ENCODE measurements around the gene MEN1.
"Not testable (repeated sequence)": the region's sequence is repeated elsewhere in the genome, so short reads cannot be mapped to it uniquely, and the experiment has no call there.

MEN1 gene

DNA sequence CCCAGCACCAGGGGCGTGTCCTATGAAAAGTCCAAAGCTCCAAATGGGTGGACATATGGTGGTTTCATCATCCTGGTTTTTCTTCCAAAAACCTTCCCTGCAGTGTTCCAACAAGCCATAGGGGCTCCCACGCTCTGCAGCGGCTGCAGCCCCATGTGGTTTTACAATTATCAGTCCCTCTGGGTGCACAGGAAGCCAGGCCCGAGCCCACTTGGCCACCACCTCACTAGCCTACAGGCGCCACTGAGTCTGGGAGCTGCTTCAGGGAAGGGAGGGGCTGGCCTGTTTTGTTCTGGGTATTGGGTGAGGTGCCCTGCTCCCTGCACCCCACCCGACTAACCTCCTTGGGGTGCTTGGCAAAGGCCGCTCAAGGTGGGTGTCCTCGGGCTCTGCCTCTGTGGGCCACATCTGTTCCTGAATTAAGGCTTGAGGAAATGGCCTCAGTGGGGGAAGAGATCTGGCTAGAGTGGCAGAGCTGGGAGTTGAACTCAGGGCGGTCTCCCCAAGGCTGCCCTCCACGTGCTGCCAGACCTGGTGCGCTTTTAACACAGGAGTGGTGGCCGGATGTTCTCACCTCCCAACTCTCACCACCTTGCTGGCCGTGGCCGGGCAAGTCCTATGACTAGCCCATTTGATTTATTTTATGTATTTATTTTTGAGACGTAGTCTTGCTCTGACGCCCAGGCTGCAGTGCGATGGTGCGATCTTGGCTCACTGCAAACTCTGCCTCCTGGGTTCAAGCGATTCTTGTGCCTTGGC, 39.4 kb upstream of the MEN1 start:
- H3K9me3 ChIP-seq (ENCODE audit: control insufficient read depth, insufficient read depth, low read length), result no peaks in the 10 kb centered on the region
- no peak overlapping the region for H3K9ac ChIP-seq (ENCODE audit: low read depth, low read length)
- H3K4me1 ChIP-seq (ENCODE audit: insufficient read depth, low read length), result peaks cover 19% of the 10 kb centered on the region
- no peaks in the 10 kb centered on the region for H3K36me3 ChIP-seq (ENCODE audit: insufficient read depth, low read length)

DNA sequence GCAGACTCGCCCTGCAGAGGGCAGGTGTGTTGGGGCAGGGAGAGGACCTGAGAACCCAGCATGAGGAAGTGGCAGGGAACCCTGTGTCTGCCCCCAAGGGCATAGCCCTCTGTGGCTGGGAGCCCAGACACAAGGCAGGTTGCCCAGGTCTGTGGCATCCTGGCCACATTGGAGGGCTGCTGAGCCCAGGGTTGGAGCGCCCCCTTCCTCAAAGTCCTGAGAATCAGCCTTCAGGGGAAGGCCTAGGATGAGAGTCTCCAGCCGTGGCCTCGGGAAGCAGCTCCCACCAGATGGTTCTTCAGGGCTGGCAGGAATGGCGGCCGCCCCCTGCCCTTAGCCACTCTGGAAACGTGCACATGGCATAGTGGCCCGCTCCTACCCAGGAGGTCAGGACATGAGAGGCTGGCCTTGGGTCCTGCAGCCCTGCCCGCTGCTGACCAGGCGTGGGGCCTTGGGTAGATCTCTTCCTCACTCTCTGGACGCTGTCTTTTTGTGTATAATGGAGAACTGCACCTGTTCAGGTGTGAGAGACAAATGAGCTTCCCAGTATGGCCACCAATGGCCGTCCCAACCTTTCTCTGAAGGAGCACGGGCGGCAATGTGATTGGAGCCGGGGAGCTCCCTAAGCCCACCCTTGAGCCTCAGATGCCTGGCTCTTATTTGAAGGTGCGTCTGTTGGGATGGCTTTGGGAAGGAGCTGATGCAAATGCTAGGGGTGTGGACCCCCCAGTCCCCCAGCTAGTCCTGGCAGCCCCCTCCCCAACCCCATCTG, 38.7 kb upstream of the MEN1 start:
- Histone ChIP-seq H3K9ac (ENCODE audit: low read depth, low read length) (no peak overlapping the region), H3K4me1 (ENCODE audit: insufficient read depth, low read length) (peaks cover 14% of the 10 kb centered on the region), H3K9me3 (ENCODE audit: control insufficient read depth, insufficient read depth, low read length) (no peaks in the 10 kb centered on the region), H3K36me3 (ENCODE audit: insufficient read depth, low read length) (no peaks in the 10 kb centered on the region)

DNA sequence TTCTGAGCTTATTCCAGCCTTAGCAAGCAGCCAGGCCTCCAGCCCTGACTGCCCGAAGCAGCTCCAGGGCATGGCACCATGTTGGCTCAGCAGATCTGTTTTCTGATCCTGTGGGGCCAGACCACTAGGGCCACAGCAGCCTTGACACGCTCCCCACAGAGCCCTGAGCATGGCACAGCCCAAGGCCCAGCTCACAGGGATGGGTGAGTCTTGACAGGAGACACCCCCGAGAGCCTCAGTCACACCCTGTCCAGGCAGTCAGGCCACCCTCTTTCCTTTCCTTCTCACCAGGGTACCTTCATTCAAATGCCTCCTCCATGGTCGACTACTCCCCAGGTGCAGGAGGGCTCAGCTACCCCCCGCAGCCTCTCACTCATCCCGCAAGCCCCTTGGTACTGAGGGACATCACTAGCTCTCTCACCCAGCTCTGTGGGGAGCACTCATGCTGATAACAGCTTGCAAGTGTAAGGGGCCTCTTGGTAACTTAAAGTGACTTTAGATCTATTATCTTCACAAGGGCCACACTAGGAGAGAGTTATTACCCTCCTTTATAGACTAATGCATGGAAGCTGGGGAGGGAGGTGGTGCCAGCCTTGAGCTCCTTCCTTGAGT, 38.0 kb upstream of the MEN1 start:
- Histone ChIP-seq H3K4me1 (ENCODE audit: insufficient read depth, low read length) (peaks cover 16% of the 10 kb centered on the region), H3K36me3 (ENCODE audit: insufficient read depth, low read length) (no peaks in the 10 kb centered on the region), H3K9me3 (ENCODE audit: control insufficient read depth, insufficient read depth, low read length) (no peaks in the 10 kb centered on the region), H3K9ac (ENCODE audit: low read depth, low read length) (no peak overlapping the region)

DNA sequence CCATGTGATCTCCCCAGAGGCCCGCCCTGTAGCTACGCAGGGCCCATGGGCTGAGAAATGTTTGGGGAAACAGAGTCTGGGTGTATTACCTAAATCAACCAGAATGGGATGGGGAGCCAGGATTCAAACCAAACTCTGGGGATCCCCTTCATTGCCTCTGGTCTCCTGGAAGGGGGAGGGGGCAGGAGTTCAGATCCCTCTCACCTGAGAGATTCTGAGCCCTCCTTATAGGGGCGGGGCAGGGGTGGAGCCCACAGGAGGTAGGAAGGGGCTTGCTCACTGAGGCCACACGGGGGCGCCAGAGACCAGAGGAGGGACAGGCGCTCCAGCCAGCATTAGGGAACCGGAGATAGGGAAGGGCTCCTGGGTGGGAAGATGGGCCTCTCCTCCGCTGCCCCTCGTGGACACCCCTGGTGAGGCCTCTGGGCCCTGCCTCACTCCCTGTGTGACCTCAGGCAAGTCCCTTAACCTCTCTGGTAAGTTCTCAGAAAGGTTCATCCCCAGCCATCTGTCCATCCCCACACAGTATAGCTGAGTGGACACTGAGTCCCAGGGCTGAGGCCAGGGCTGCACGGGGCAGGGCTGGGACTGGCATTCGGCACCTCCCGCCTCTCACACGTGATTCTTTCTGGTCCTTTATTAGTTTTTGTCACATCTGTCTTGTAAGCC, 36.8 kb upstream of the MEN1 start:
- Histone ChIP-seq H3K9ac (ENCODE audit: low read depth, low read length) (no peak overlapping the region), H3K4me1 (ENCODE audit: insufficient read depth, low read length) (peaks cover 28% of the 10 kb centered on the region), H3K36me3 (ENCODE audit: insufficient read depth, low read length) (no peaks in the 10 kb centered on the region), H3K9me3 (ENCODE audit: control insufficient read depth, insufficient read depth, low read length) (no peaks in the 10 kb centered on the region)

DNA sequence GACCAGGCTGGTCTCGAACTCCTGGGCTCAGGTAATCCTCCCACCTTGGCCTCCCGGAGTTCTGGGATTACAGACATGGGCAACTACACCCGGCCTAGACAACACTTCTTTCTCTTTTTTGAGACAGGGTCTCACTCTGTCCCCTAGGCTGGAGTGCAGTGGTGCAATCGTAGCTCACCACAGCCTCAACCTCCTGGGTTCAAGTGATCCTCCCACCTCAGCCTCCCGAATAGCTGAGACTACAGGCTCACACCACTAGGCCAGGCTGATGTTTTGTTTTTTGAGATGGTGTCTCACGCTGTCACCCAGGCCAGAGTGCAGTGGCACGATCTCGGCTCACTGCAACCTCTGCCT, 35.4 kb upstream of the MEN1 start:
- H3K4me1 ChIP-seq (ENCODE audit: insufficient read depth, low read length), result peaks cover 21% of the 10 kb centered on the region; the same call in 1 of the 2 replicates
- H3K9me3 ChIP-seq (ENCODE audit: control insufficient read depth, insufficient read depth, low read length); H3K9ac ChIP-seq (ENCODE audit: low read depth, low read length); H3K36me3 ChIP-seq (ENCODE audit: insufficient read depth, low read length): not testable (repeated sequence)

DNA sequence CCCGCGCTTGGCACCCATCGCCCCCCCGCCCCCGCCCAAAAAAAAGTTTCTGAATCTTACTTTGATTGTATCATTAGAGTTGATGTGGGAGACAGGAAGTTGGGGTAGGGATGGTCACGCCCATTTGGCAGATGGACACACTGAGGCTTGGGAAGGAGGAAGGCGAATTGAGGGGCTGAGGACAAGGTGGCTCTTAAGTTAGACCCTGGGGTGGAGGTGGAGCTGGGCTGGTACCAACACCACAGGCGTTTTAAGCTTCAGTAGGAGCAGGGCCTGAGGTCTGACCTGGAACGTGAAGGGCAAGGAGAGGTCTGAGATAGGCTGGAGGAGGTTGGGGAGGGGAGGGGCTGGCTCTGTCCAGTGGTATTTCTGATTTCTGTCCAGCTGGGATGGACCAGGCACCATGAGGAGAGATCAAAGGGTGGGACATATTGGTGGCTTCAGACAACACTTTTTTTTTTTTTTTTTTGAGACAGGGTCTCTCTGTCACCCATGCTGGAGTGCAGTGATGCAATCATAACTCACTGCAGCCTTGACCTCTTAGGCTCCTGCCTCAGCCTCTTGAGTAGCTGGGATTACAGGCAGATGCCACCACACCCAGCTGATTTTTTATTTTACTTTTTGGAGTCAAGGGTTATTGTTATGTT, 34.9 kb upstream of the MEN1 start:
- no peaks in the 10 kb centered on the region for H3K9me3 ChIP-seq (ENCODE audit: control insufficient read depth, insufficient read depth, low read length)
- H3K36me3 ChIP-seq (ENCODE audit: insufficient read depth, low read length), result no peaks in the 10 kb centered on the region
- H3K4me1 ChIP-seq (ENCODE audit: insufficient read depth, low read length), result peaks cover 21% of the 10 kb centered on the region; the same call in 1 of the 2 replicates
- H3K9ac ChIP-seq (ENCODE audit: low read depth, low read length), result peak overlapping the region; percentile 72; the same call in 1 of the 2 replicates

DNA sequence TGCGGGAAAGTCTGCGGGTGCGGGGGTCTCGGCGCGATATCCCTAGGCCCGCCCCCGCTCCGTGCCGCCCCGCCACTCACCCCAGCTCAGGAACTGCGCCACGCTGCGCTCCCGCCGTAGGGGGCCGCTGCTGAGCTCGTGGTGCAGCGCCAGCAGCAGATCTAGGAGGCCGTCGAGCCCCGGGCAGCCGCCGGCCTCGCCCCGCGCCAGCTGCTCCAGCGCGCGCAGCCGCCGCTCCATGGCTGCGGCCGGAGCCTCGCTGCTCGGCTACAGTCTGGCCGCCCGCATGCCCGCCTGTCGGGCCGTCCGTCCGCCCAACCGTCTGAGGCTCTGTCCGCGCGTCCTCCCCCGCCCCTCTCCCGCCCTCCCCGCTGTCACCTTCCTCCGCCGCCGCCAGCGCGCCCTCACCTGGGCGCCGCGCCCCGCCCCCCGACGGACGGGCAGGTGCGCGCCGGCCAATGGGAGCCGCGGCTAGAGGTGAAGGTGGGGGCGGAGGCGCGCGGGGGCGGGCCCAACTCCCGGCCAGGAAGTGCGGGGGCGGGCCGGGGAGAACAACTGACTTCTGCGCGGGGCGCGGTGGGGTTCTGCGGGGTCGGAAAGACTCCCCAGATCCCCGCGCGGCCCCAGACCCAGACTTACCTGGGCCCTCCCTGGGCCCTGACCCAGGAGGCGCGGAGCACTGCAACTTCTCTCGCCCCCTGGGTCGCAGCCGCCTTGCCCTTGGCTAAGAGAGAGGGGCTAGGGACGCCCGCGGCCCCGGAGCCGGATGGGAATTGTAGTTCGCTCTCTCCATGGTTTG, 34.2 kb upstream of the MEN1 start, which contains the start of gene CDC42BPG:
Gene CDC42BPG (minus strand): TSS at position 324 of the 799 bp plus-strand sequence. CDS start 84 bp downstream, at position 240.
- Histone ChIP-seq H3K4me1 (ENCODE audit: insufficient read depth, low read length) (peaks cover 21% of the 10 kb centered on the region; the same call in 1 of the 2 replicates), H3K9ac (ENCODE audit: low read depth, low read length) (peak within 1 kb of the TSS; percentile 72), H3K36me3 (ENCODE audit: insufficient read depth, low read length) (no peaks in the 10 kb centered on the region), H3K9me3 (ENCODE audit: control insufficient read depth, insufficient read depth, low read length) (no peaks in the 10 kb centered on the region)

DNA sequence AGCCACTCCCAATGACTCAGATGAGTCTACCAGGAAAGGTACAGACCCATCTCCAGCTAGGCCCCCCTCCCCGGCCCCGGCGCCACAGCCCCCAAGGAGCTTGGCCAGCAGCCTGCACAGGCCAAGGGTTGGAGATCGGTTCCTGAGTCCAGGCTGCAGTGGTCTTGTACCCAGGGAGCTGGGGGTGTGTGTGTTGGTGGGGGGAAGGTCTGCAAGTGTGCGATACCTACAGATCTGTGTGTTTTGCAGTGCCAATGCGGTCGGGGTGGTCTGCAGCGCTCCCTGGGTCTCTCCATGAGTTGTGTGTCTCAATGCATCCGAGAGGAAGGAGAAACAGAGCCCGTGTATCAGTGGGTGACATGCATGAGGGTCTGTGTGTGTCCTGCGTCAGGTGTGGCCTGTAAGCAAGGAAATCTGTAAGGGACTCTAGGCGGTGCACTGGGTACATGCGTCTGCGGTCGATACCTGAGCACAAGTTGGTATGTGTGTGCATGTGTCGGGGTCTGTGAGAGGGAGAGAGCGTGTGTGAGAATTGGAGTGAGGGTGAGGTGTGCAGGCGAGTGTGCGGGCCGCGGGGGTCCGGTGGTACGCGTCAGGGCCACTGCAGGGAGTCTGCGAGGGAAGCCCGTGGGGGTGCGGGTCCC, 33.5 kb upstream of the MEN1 start:
- H3K4me1 ChIP-seq (ENCODE audit: insufficient read depth, low read length), result peaks cover 21% of the 10 kb centered on the region; the same call in 1 of the 2 replicates
- no peaks in the 10 kb centered on the region for H3K36me3 ChIP-seq (ENCODE audit: insufficient read depth, low read length)
- H3K9ac ChIP-seq (ENCODE audit: low read depth, low read length), result peak overlapping the region; percentile 72
- H3K9me3 ChIP-seq (ENCODE audit: control insufficient read depth, insufficient read depth, low read length), result no peaks in the 10 kb centered on the region

DNA sequence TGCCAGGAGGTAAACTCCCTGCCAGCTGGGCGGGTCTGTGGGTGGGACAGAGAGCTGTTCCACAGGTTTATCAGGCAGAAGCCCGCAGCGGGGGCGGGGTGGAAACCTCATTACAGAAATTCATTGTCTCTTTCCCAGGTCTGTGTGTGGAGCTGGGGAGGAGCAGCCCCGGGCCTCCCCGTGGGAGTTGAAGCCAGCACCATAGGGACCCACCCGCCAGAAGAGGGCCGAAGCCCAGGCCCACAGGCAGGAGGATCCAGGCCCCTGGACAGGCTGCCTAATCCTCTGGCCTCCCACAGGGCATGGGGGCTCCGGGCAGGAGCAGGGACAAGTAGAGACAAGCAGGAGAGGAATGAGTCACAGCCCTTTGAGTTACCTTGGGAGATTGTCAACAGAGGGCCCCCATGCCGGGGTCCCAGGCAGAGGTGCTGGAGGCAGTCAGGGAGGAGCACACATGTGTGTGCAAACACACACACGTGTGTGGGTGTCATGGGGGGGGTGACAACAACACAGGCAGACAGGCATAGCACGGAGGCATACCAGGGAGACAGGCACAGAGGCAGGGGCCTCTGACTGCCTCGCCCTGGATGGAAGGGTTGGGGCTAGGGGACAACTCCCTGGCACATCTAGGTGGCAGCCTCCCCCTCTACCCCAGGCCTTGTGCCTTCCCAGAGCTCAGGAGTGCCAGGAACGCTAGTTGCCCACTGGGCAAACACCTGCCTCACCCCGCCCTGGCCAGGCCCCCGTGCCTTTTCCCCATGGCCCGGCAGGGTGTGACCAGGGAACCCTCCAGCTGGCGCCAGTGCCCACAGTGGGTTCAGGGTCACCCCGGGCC, 32.7 kb upstream of the MEN1 start:
- Histone ChIP-seq H3K9ac (ENCODE audit: low read depth, low read length) (peak overlapping the region; percentile 72; the same call in 1 of the 2 replicates), H3K9me3 (ENCODE audit: control insufficient read depth, insufficient read depth, low read length) (no peaks in the 10 kb centered on the region), H3K4me1 (ENCODE audit: insufficient read depth, low read length) (peaks cover 18% of the 10 kb centered on the region; the same call in 1 of the 2 replicates), H3K36me3 (ENCODE audit: insufficient read depth, low read length) (no peaks in the 10 kb centered on the region)

DNA sequence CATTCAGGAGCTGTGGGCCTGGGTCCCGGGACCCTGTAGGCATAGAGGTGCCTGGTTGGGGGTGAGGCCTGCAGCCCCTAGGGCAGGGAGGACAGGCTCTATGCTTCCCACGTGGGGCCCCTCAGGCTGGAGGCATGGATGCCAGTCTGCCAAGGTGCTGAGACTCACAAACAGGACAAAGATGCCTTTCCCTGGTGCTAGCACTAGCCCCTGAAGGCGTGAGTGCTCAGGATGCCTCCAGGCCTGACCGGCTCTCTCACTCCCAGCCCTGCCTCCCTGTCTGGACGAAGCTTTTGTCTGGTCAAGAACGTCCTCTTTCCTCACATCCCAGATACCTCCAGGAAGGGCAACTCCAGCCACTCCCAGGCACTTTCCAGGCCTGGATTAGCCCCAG, 32.0 kb upstream of the MEN1 start:
- Histone ChIP-seq H3K36me3 (ENCODE audit: insufficient read depth, low read length) (no peaks in the 10 kb centered on the region), H3K9me3 (ENCODE audit: control insufficient read depth, insufficient read depth, low read length) (no peaks in the 10 kb centered on the region), H3K9ac (ENCODE audit: low read depth, low read length) (no peak overlapping the region), H3K4me1 (ENCODE audit: insufficient read depth, low read length) (peaks cover 18% of the 10 kb centered on the region; the same call in 1 of the 2 replicates)

DNA sequence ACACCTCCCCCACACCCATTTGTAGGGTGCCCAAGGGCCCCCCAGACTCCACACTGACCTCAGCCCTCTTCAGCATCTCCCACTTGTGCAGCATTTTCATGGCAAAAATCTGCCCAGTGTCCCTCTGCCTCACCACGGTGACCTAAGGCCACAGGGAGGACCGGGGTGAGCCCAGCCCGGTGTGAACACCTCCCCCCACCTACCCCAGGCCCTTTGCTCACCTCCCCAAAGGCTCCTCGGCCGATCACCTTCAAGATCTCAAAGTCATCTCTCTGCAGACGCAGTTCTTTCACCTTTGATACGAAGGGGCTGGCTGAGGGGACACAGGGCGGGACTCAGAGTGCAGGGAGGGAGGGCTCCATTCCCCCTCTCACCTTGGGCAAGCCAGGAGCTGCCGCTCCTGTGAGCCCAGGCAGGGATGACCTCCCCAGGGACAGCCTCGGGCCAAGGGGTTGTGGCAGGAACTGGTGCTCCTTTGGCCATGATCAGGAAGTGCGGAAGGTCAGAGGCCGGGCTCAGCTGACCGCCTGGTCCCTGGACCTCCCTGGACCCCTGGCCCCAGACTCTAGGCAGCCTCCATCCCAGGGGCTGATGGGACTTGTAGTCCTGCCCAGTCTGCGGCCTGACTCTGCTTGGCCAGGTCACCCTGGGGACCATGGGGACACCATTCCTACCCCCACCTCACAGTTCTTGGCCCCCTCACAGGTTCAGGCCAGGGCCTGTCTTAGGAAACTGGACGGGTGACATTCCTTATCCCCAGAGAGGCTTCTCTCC, 31.4 kb upstream of the MEN1 start:
- no peaks in the 10 kb centered on the region for H3K36me3 ChIP-seq (ENCODE audit: insufficient read depth, low read length)
- H3K9me3 ChIP-seq (ENCODE audit: control insufficient read depth, insufficient read depth, low read length), result no peaks in the 10 kb centered on the region
- no peak overlapping the region for H3K9ac ChIP-seq (ENCODE audit: low read depth, low read length)

More for the DNA sequence above, 31.4 kb upstream of the MEN1 start:
- peaks cover 18% of the 10 kb centered on the region; the same call in 1 of the 2 replicates for H3K4me1 ChIP-seq (ENCODE audit: insufficient read depth, low read length)
